ENCODE measurements around the gene KLHL3. TPM values are rescaled to one million over a fixed set of nuclear protein-coding genes. Genes with fewer than 3 reads are reported as not detected.

KLHL3 gene
- total and polyA plus RNA-seq, 9 of the 15 experiments (the other 6 are each of a cell fraction or from before 2014, with no cell fraction given), result under 0.01 to 1.5 (median 0.22) TPM

DNA sequence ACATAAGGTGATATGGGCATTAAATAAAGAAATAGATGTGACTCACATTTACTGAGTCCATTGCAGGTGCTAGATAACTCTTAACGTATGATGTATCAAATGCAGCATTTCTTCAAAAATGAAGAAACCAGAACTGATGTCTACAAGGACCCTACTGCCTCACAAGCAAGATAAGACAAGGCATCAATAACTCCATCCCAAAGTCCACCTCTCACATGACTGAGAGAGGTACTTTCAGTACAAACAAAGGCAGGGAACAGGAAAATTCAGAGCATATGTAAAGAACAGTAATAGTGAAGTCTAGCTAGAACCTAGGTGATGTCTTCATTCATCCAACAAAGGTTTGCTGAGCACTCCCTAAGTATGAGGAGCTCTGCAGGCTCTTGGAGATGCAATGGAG is 54.7 kb downstream of the KLHL3 start:
- H3K9me1 ChIP-seq (ENCODE audit: control insufficient read depth, insufficient read depth, low read length), result no peaks in the 10 kb centered on the region
- FAIRE-seq (no peak), ATAC-seq (no peak), DNase-seq (ENCODE audit: extremely low read depth in 1 of 4, low spot score in 3 of 4) (no peak)
- H4K20me1 ChIP-seq (replicated peaks; ENCODE audit: control insufficient read depth, insufficient read depth, low read length), result no peaks in the 10 kb centered on the region
- WGBS (ENCODE audit: insufficient coverage, low coverage, missing lambda C conversion rate), result 0% methylated on average over 1 of the region's 1 CpG
- H3K36me3 ChIP-seq (ENCODE audit: control insufficient read depth, insufficient read depth, low read length), result no peaks in the 10 kb centered on the region
- H3K9me3 ChIP-seq (replicated peaks; ENCODE audit: control insufficient read depth, insufficient read depth, low read depth, low read length), result no peaks in the 10 kb centered on the region
- no peaks in the 10 kb centered on the region for H3K4me1 ChIP-seq (replicated peaks in 1 of 2; ENCODE audit: control insufficient read depth in 2 of 2, insufficient read depth in 2 of 2, low read length in 2 of 2)
- intact Hi-C loops (cut with micrococcal nuclease), result no loop called here
- H3K4me3 ChIP-seq, result no peak overlapping the region
- no peak overlapping the region for H3K4me2 ChIP-seq (ENCODE audit: insufficient read depth, low read length)
- H3K79me2 ChIP-seq (ENCODE audit: control insufficient read depth, insufficient read depth, low read length), result no peaks in the 10 kb centered on the region
- H3K9ac ChIP-seq (ENCODE audit: insufficient read depth in 1 of 2, low read depth in 2 of 2, low read length in 2 of 2), result no peak overlapping the region
- no TSS peak for BruUV-seq (replicated peaks)
- H3K27me3 ChIP-seq (ENCODE audit: control insufficient read depth in 2 of 2, insufficient read depth in 2 of 2, low read length in 2 of 2), result no peaks in the 10 kb centered on the region; a peak in 2 of 5 replicates
- TF ChIP-seq, protein P1, sequence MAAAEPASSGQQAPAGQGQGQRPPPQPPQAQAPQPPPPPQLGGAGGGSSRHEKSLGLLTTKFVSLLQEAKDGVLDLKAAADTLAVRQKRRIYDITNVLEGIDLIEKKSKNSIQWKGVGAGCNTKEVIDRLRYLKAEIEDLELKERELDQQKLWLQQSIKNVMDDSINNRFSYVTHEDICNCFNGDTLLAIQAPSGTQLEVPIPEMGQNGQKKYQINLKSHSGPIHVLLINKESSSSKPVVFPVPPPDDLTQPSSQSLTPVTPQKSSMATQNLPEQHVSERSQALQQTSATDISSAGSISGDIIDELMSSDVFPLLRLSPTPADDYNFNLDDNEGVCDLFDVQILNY (CRISPR knock-in tag; IDR thresholded peaks at IDR 0.05), result no peak
- no peak for TF ChIP-seq HEY1 (CRISPR knock-in tag; IDR thresholded peaks at IDR 0.05; ENCODE audit: borderline replicate concordance)
- no peak for TF ChIP-seq ZNF197 (CRISPR knock-in tag; IDR thresholded peaks at IDR 0.05; ENCODE audit: low read depth)
- TF ChIP-seq ZNF79 (CRISPR knock-in tag; IDR thresholded peaks at IDR 0.05; ENCODE audit: low read depth), result no peak
- TF ChIP-seq RAD51 (IDR thresholded peaks at IDR 0.05; ENCODE audit: borderline replicate concordance, low read depth), result no peak
- TF ChIP-seq, protein P2, sequence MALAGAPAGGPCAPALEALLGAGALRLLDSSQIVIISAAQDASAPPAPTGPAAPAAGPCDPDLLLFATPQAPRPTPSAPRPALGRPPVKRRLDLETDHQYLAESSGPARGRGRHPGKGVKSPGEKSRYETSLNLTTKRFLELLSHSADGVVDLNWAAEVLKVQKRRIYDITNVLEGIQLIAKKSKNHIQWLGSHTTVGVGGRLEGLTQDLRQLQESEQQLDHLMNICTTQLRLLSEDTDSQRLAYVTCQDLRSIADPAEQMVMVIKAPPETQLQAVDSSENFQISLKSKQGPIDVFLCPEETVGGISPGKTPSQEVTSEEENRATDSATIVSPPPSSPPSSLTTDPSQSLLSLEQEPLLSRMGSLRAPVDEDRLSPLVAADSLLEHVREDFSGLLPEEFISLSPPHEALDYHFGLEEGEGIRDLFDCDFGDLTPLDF (CRISPR knock-in tag; IDR thresholded peaks at IDR 0.05), result no peak
- TF ChIP-seq KDM1A (IDR thresholded peaks at IDR 0.05), result no peak
- no peak for TF ChIP-seq MIER1 (IDR thresholded peaks at IDR 0.05; ENCODE audit: low read depth)
- no peak for TF ChIP-seq BRCA1 (IDR thresholded peaks at IDR 0.05)
- TF ChIP-seq BRCA1 (CRISPR knock-in tag; IDR thresholded peaks at IDR 0.05), result no peak
- TF ChIP-seq C11orf30 (IDR thresholded peaks at IDR 0.05; ENCODE audit: low read depth), result no peak
- no peak for TF ChIP-seq PRDM10 (IDR thresholded peaks at IDR 0.05; ENCODE audit: partially characterized antibody)
- TF ChIP-seq LEF1 (IDR thresholded peaks at IDR 0.05), result no peak
- no peak for TF ChIP-seq DPF2 (IDR thresholded peaks at IDR 0.05)
- POLR2A ChIA-PET, result no interaction called here
- in situ Hi-C loops (cut with MboI), result no loop called here
- no peak overlapping the region for H3K27ac ChIP-seq (ENCODE audit: extremely low read depth, low read depth, low read length)
- CTCF ChIA-PET (ENCODE audit: low intra/inter-chr PET ratio), result no interaction called here
- no peak overlapping the region for H2AFZ ChIP-seq (ENCODE audit: low read depth, low read length)
